ENCODE data around the gene ABCB9.
"Not testable (repeated sequence)": the region's sequence is repeated elsewhere in the genome, so short reads cannot be mapped to it uniquely, and the experiment has no call there.

ABCB9 gene

DNA sequence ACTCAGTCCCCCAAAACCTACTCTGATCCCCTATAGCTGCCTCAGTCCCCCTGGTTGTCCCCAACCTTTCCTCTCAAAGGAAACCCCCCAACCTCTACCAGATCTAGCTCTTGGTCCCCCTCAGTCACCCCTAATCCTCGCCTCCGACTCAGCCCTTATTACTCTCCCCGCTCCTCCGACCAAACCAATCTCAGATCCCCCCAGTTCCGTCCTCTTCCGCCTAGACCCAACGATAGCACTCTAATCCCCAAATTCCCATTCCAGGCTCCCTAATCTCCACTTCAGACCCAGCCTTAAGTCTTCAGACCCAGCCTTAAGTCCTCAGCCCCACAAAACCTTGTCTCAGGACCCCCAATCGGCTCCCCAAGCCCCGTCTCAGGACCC is 71.0 kb downstream of the ABCB9 start:
- no peak for DNase-seq (ENCODE audit: low read depth)

DNA sequence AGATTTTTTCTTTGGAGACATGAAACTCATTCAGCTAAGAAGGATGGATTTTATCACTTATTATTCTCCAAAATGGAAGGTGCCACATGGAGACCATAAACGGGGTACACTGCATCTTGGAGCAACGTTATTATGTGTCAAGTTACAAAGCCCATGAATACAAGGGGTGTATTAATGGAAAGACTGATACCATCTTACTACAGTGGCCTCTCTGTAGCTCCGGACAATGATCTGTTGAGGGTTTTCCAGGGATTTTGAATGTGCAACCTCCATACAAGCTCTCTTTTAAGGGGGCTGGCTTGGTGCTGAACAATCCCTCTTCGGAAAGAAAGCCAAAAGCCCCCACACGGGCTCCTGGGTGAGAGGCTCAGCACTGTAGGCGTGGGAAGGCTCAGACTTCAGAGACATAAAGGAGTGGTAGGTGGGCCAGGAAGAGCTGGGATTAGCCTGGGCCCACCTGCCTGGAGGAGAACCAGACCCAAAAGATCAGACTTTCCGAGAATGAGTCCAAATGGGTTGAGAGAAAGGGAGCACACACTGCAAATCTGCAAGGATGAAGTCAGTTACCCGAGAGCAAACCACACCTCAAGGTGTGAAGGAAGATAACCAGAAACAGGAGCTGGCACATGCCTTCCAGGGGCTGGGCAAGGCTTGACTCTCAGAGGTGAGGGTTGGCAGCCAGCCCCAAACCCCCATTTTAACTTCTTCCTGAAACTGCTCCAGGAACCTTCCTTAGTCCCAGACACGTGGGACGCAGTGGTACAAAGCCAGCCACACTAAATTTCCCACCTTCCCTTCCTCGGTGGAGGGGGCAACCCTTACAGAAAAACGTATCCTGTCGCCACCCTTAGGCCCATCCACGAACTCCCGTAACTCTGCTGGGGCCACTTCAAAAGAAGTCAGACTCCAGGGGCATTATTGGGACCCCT is 71.8 kb downstream of the ABCB9 start:
- DNase-seq (ENCODE audit: low read depth) = no peak

- DNase-seq (ENCODE audit: low read depth) = no peak
Observed at GRCh38 chr12:122893208-122894153, 72.8 kb downstream of the ABCB9 start.

DNA sequence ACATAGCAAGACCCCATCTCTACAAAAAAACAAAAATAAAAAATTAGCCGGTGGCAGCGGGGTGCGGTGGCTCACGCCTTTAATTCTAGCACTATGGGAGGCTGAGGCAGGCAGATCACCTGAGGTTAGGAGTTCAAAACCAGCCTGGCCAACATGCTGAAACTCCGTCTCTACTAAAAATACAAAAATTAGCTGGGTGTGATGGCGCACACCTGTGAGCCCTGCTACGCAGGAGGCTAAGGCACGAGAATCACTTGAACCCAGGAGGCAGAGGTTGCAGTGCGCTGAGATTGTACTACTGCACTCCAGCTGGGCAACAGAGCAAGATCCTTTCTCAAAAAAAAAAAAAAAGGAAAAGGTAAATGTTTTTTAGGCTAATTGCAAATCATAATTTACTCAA is 73.5 kb downstream of the ABCB9 start:
- not testable (repeated sequence) for DNase-seq (ENCODE audit: low read depth)

DNA sequence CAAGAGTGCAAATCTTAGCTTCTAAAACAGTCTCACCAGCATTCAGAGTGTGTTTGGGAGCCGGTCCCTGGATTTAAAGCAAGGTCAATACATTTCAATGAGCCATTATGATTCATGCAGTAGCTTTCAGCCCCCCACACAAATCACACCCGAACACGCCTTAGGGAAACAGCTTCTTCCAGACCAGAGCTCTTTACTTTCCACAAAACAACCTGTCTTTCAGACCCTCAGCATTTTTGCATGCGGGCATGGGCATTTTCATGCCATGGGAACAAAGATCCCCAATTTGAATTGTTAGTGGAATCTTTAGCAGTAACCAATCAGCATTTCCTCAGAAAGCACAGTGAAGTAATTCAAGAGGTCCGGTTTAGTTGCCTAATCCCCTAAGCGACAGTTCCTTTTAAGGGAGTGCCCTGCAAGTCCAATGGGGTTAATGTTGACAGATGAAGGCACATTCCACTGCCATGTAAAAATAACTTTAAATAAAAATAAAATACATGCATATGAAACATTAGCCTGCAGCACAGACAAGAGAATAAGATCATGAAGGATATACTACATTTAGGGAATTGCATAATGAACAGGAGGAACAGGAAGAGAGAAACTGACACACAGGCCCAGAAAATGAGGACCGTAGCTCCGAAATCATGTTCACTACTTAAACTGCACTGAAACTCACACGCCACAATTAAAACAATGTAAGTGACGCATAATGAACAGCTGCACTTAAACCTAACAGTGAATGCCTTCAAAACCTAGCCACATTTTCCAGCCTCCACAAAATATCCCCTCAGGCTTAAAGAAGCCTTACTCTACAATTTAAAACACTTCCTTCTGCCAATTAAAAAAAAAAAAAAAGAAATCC is 74.4 kb downstream of the ABCB9 start:
- no peak for DNase-seq (ENCODE audit: low read depth)

GRCh38 chr12:122889761-122890520 is 76.3 kb downstream of the ABCB9 start:
- DNase-seq (ENCODE audit: low read depth) = no peak

- no peak for DNase-seq (ENCODE audit: low read depth)
Observed at GRCh38 chr12:122888232-122888752, 78.0 kb downstream of the ABCB9 start.

DNA sequence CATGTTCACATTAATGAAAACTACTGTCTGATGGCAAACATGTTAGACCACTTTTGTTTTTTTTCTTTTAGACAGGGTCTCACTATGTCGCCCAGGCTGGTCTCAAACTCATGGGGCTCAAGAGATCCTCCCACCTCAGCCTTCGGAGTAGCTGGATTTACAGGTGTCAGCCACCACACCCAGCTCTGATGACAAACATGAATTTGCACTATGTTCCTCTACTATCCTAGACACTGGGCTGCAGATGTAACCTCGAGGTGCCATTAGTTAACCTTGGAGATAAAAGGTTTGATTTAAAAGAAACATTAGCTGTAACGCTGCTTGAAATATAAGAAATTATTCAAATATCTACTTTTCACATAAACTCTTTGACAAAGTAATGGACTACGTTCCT is 78.4 kb downstream of the ABCB9 start:
- no peak for DNase-seq (ENCODE audit: low read depth)

GRCh38 chr12:122886851-122887818 is 79.1 kb downstream of the ABCB9 start:
- DNase-seq (ENCODE audit: low read depth) = no peak

DNA sequence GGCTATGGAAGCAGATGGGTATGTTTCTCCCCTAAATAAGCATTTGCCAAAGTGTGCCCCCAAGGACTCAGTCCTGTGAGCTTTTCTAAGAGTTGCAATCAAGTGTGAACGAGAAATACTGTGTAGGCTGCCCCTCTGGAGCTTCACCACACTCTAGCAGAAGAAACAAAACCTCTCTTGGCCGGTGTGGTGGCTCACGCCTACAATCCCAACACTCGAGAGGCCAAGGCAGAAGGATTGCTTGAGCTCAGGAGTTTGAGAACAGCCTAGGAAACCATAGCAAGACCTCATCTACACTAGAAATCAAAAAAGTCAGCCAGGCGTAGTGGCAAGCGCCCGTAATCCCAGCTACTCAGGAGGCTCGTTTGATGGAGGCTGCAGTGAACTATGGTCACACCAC is 80.1 kb downstream of the ABCB9 start:
- no peak for DNase-seq (ENCODE audit: low read depth)

DNA sequence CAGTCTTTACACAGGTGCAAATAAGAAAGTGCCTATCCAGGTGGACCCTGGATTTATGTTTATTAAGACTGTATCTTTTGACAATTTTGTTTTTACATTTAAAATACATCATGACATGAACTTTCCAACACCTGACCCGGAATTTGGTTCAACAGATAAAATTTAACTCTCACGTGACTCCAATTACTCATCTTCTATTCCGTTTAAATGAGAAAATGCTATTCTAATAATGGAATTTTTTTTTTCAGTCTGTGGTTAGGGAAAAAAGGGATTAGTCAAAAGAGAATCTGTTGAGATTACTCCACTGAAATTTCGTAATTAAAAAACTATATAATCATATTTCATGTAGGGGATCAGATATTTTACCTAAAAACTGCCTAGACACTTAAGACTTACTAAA is 81.4 kb downstream of the ABCB9 start:
- no peak for DNase-seq (ENCODE audit: low read depth)

DNA sequence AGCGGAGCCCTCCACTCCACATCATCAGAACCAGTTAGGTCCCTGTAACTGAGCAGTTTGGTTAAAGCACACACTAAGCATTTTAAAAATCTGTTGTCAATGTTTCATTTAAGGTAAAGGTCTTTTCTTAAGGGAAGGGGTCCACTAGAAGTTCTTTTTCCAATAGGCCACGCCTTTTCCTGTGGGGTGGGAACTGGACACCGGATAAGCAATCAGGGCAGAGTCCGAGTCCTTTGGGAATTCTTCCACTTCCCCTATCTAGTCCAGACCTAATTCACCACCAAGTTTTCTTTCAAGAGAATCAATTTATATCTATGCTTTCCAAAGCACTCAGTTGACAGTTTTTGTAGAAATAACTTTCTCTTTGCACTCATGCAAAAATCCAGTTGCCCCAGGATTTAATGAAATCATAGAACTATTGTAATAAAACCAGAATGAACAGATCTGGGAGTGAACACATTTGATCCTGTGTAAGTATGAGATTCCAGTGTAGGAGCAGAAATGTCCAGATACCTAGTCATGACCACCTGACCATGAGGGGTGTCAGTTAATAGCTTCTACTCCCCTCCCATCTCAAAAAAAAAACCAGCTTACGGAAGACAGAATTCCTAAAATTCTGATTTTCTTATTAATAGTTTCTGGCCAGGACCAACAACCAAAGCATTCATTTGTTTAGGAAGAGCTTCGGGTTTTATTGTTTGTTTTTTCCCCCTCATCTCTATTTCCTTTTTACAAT is 82.0 kb downstream of the ABCB9 start:
- DNase-seq (ENCODE audit: low read depth) = no peak

DNA sequence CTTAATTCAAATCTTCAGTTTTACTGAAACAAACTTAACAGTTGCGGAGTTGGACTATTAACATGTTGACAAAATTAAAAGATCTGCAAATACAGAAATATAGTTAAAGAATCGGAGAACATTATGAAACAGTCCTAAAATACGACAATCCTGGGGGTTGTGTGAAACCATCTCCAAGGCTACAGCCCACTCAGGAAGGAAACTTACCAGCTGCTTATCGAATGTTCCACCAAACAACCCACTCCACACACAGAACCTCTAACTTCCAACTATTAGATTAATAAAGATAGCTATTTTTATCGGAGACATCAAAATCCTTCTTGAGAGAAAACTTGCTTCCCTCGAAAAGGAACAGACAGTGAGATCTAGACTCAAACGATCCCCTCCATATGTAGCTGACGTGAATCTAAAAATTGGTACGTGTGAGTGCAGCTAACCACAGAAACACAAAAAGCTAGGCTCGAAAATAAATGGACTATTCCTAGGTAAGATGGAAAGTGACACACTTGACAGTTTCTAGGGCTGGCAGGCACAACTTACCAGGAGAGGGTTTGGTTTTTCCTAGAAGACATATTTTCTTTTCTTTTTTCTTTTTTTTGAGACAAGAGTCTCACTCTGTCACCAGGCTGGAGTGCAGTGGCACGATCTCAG is 83.2 kb downstream of the ABCB9 start:
- DNase-seq (ENCODE audit: low read depth) = no peak

- no peak for DNase-seq (ENCODE audit: low read depth)
Observed at GRCh38 chr12:122880668-122881067, 85.6 kb downstream of the ABCB9 start.

DNA sequence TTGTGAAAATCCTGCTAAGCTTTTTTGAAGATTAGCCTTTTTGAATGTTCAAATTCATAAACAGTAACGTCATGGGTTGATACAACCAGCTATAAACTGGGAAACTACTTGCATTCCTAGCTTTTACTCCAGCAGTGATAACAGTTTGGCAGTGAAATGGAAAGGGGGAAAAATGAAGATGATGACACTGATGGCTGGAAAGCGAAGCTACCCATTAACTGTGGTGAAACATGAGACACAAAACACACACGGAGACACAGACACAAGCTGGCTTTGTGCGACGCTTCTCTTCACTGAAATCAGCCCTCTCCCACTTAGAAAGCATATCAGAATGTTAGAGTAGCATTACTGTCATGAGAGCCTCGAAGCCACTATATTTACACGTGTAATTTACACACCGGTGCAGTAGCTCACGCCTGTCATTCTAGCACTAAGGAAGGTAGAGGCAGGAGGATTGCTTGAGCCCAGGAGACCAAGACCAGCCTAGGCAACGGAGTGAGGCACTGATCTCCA is 86.1 kb downstream of the ABCB9 start:
- DNase-seq (ENCODE audit: low read depth) = no peak
